ENCODE data around the gene STK36. TPM values are rescaled to one million over a fixed set of nuclear protein-coding genes. Genes with fewer than 3 reads are reported as not detected.

The STK36 gene
- total RNA-seq, 2 experiments from 2014 or later: 9.7 to 21.1 TPM

GRCh38 chr2:218721934-218722333 lies 50.0 kb downstream of the STK36 start:
- ChIA-PET CTCF (ENCODE audit: unreplicated experiment) (no interaction called here), POLR2A (interaction anchor here (0.5 to 1.4 kb wide), 3 partner anchors 10 to 464 kb away, joined by 3 to 8 read pairs (median 4); no protein-coding TSS in a partner anchor)
- Histone ChIP-seq H2AFZ (ENCODE audit: low read length) (no peak overlapping the region), H3K4me3 (ENCODE audit: low read depth, low read length, poor library complexity, severe bottlenecking) (no peak overlapping the region), H3K9me2 (ENCODE audit: insufficient read depth, low read length) (no peaks in the 10 kb centered on the region), H3K9me3 (ENCODE audit: low read length) (peaks cover 17% of the 10 kb centered on the region; the same call in 1 of the 2 replicates), H3K79me2 (ENCODE audit: insufficient read depth, low read depth, low read length) (peaks cover 70% of the 10 kb centered on the region), H3K27ac (ENCODE audit: low read depth, low read length, poor library complexity, severe bottlenecking) (no peak overlapping the region), H3K4me1 (ENCODE audit: insufficient read depth, low read length, poor library complexity, severe bottlenecking) (no peaks in the 10 kb centered on the region), H3K4me2 (ENCODE audit: low read length) (no peak overlapping the region), H3K36me3 (ENCODE audit: insufficient read depth, low read length) (peaks cover 65% of the 10 kb centered on the region), H4K20me1 (ENCODE audit: insufficient read depth, low read length) (no peaks in the 10 kb centered on the region)
- intact Hi-C loops (cut with micrococcal nuclease; ENCODE audit: unreplicated experiment): no loop called here
- TF ChIP-seq CTCF (conservative IDR thresholded peaks at IDR 0.05; ENCODE audit: low read length) (no peak), EZH2phosphoT487 (IDR thresholded peaks at IDR 0.05; ENCODE audit: borderline replicate concordance, low read depth, low read length) (no peak)
- DNase-seq (ENCODE audit: low spot score): no peak
- BruUV-seq (replicated peaks): no TSS peak

GRCh38 chr2:218722419-218722818 lies 50.5 kb downstream of the STK36 start:
- Histone ChIP-seq H4K20me1 (ENCODE audit: insufficient read depth, low read length) (no peaks in the 10 kb centered on the region), H3K79me2 (ENCODE audit: insufficient read depth, low read depth, low read length) (peaks cover 75% of the 10 kb centered on the region), H3K36me3 (ENCODE audit: insufficient read depth, low read length) (peaks cover 65% of the 10 kb centered on the region), H3K9me3 (ENCODE audit: low read length) (peaks cover 22% of the 10 kb centered on the region; the same call in 1 of the 2 replicates), H3K4me3 (ENCODE audit: low read depth, low read length, poor library complexity, severe bottlenecking) (no peak overlapping the region), H2AFZ (ENCODE audit: low read length) (no peak overlapping the region), H3K27ac (ENCODE audit: low read depth, low read length, poor library complexity, severe bottlenecking) (no peak overlapping the region), H3K4me2 (ENCODE audit: low read length) (no peak overlapping the region), H3K9me2 (ENCODE audit: insufficient read depth, low read length) (no peaks in the 10 kb centered on the region), H3K4me1 (ENCODE audit: insufficient read depth, low read length, poor library complexity, severe bottlenecking) (no peaks in the 10 kb centered on the region)
- TF ChIP-seq CTCF (conservative IDR thresholded peaks at IDR 0.05; ENCODE audit: low read length) (no peak), EZH2phosphoT487 (IDR thresholded peaks at IDR 0.05; ENCODE audit: borderline replicate concordance, low read depth, low read length) (no peak)
- no TSS peak for BruUV-seq (replicated peaks)
- intact Hi-C loops (cut with micrococcal nuclease; ENCODE audit: unreplicated experiment): no loop called here
- POLR2A ChIA-PET: interaction anchor here (0.5 to 1.4 kb wide), 4 partner anchors 9 to 655 kb away, joined by 3 to 4 read pairs (median 3); partner anchors contain the start of gene TTLL4
- DNase-seq (ENCODE audit: low spot score): no peak
- CTCF ChIA-PET (ENCODE audit: unreplicated experiment): no interaction called here

DNA sequence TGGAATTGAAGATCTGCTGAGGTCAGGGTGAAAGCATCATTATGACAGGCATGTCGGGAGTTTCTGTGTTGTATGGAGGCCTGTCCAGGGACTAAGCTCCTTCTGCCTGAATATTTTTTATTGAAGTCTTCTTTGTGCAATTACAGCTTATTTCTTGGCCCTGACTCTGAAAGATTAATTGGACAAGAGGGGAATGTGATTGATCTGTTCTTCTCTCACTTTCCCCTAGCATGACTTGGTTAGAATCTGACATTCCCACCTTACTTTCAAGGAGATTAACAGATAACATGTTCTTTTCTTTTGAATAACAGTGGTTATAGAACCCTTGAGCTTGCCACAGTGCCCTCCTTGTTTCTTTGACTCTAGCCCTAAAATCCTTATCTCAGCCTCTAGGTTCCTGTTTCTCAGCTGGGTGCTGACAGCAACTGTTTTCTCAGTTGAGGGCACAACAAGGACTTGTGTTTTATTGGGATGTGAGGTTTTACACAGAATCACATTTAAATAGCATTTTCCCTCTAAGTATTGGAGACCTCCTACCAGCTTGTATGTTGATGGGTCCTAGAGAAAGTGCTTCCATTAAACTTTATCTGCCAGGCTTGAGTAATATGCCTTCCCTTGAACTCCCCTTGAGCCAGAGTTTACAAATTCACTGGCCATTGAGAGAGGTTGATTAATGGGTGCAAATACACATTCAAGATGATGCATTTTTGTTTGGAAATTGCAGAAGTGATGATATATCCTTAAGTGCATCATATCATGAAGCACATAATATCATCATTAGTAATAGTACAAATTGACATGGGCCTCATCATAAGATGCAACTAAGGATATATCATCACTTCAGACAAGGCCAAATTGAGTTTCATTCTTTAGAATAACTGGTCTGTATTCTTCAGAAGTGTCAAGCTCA lies 51.2 kb downstream of the STK36 start:
- TF ChIP-seq CTCF (conservative IDR thresholded peaks at IDR 0.05; ENCODE audit: low read length) (no peak), EZH2phosphoT487 (IDR thresholded peaks at IDR 0.05; ENCODE audit: borderline replicate concordance, low read depth, low read length) (no peak)
- no peak overlapping the region for H3K27ac ChIP-seq (ENCODE audit: low read depth, low read length, poor library complexity, severe bottlenecking)
- no peaks in the 10 kb centered on the region for H4K20me1 ChIP-seq (ENCODE audit: insufficient read depth, low read length)
- peaks cover 78% of the 10 kb centered on the region for H3K79me2 ChIP-seq (ENCODE audit: insufficient read depth, low read depth, low read length)
- H3K9me3 ChIP-seq (ENCODE audit: low read length): peaks cover 26% of the 10 kb centered on the region; the same call in 1 of the 2 replicates
- H3K36me3 ChIP-seq (ENCODE audit: insufficient read depth, low read length): peaks cover 66% of the 10 kb centered on the region
- no peaks in the 10 kb centered on the region for H3K4me1 ChIP-seq (ENCODE audit: insufficient read depth, low read length, poor library complexity, severe bottlenecking)
- intact Hi-C loops (cut with micrococcal nuclease; ENCODE audit: unreplicated experiment): no loop called here
- H3K4me3 ChIP-seq (ENCODE audit: low read depth, low read length, poor library complexity, severe bottlenecking): no peak overlapping the region
- H2AFZ ChIP-seq (ENCODE audit: low read length): no peak overlapping the region
- POLR2A ChIA-PET: interaction anchor here (0.5 to 1.4 kb wide), 4 partner anchors 9 to 655 kb away, joined by 3 read pairs; partner anchors contain the start of gene TTLL4
- BruUV-seq (replicated peaks): no TSS peak
- CTCF ChIA-PET (ENCODE audit: unreplicated experiment): no interaction called here
- no peak overlapping the region for H3K4me2 ChIP-seq (ENCODE audit: low read length)
- DNase-seq (ENCODE audit: low spot score): no peak
- no peaks in the 10 kb centered on the region for H3K9me2 ChIP-seq (ENCODE audit: insufficient read depth, low read length)
